ENCODE measurements around the gene LLGL1. TPM values are rescaled to one million over a fixed set of nuclear protein-coding genes. Genes with fewer than 3 reads are reported as not detected.
"Not testable (repeated sequence)": the region's sequence is repeated elsewhere in the genome, so short reads cannot be mapped to it uniquely, and the experiment has no call there.

Gene LLGL1
- total and polyA plus RNA-seq, 2 donors = 24.5 to 25.6 TPM

DNA sequence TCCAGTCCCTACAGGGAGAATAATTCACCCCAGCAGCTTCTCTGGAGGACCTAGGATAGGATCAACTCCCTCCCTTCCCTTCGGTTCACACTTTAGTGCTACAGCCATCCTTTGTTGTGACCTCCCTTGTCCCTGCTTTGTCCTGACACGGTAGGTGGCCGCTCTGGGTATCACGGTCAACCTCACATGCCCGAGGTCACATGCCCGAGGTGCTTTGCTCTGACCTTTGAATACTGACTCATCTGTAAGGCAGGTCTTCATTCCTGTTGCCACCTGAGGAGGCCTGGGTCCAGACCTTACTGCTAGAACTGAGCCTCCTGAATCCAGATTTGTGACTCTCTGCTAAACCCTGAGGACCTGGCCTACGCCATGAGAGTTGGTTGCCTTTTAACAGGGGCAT, 22.1 kb upstream of the LLGL1 start:
- Histone ChIP-seq H3K27ac (ENCODE audit: low read depth) (no peak overlapping the region), H3K4me1 (ENCODE audit: insufficient read depth) (no peaks in the 10 kb centered on the region), H3K4me3 (ENCODE audit: low read depth, low read length) (no peak overlapping the region), H3K36me3 (ENCODE audit: insufficient read depth) (peaks cover 2% of the 10 kb centered on the region)
- 67% methylated on average over 7 of the region's 7 CpGs for WGBS
- no peak for DNase-seq (ENCODE audit: extremely low spot score)

DNA sequence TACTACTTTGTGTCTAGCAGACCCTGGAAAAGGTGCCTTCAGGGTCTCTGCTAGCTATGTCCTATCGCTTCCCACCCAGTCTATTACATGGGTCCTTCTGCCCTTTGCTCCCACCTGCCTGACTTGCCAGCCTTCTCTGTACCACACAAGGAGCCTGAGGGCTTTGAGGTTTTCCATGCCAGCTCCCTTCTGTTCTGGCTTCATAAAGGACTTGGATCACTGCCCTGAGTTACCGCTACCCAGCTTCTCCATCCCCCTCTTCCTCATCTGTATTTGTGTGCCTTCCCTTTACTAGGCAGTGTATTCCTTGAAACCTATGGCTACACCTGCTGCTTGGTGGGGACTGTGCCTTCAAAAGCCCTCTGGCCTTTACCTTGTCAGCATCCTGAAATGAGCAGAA, 19.6 kb upstream of the LLGL1 start:
- Histone ChIP-seq H3K36me3 (ENCODE audit: insufficient read depth) (peaks cover 5% of the 10 kb centered on the region), H3K4me1 (ENCODE audit: insufficient read depth) (no peaks in the 10 kb centered on the region), H3K4me3 (ENCODE audit: low read depth, low read length) (no peak overlapping the region), H3K27ac (ENCODE audit: low read depth) (no peak overlapping the region)
- 86% methylated on average over 2 of the region's 2 CpGs for WGBS
- DNase-seq (ENCODE audit: extremely low spot score) = no peak

DNA sequence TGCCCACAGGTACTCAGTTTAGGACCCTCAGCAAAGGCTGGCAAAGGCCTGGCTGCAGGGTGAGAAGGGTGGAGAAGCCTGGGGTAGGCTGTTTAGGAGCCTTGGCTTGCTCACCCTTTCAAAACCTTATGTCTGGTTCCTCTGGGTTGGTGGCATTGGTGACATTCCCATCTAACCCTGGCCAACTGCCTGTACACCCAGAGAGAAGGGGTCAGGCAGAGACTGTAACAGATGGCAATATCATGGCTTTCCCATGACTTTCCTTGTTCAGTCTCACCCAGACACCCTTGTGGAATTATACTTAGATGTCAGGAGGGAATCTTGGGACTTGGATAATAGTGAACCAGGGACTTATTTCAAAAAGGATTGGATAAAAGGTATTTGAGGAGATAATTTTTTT, 18.5 kb upstream of the LLGL1 start:
- H3K4me1 ChIP-seq (ENCODE audit: insufficient read depth) = no peaks in the 10 kb centered on the region
- no peak overlapping the region for H3K27ac ChIP-seq (ENCODE audit: low read depth)
- no peak for DNase-seq (ENCODE audit: extremely low spot score)
- H3K4me3 ChIP-seq (ENCODE audit: low read depth, low read length) = no peak overlapping the region
- H3K36me3 ChIP-seq (ENCODE audit: insufficient read depth) = peaks cover 5% of the 10 kb centered on the region

DNA sequence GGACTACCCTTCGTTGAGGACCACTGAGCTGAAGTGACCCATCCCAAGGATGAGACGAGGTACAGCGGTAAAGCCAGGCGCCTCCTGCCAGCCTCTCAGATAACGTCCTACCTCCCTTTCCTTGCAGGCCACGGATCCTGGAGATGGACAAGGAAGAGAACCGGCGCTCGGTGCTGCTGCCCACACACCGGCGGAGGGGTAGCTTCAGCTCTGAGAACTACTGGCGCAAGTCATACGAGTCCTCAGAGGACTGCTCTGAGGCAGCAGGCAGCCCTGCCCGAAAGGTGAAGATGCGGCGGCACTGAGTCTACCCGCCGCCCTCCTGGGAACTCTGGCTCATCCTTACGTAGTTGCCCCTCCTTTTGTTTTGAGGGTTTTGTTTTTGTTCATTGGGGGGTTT, 17.3 kb upstream of the LLGL1 start:
- no peak for DNase-seq (ENCODE audit: extremely low spot score)
- Histone ChIP-seq H3K27ac (ENCODE audit: low read depth) (no peak overlapping the region), H3K4me3 (ENCODE audit: low read depth, low read length) (no peak overlapping the region), H3K4me1 (ENCODE audit: insufficient read depth) (no peaks in the 10 kb centered on the region), H3K36me3 (ENCODE audit: insufficient read depth) (peaks cover 5% of the 10 kb centered on the region)
- 92% methylated on average over 19 of the region's 19 CpGs for WGBS

- WGBS = 60% methylated on average over 7 of the region's 7 CpGs
- no peaks in the 10 kb centered on the region for H3K4me1 ChIP-seq (ENCODE audit: insufficient read depth)
- peaks cover 2% of the 10 kb centered on the region for H3K36me3 ChIP-seq (ENCODE audit: insufficient read depth)
- H3K4me3 ChIP-seq (ENCODE audit: low read depth, low read length) = no peak overlapping the region
- no peak for DNase-seq (ENCODE audit: extremely low spot score)
- H3K27ac ChIP-seq (ENCODE audit: low read depth) = no peak overlapping the region
Observed at GRCh38 chr17:18213666-18214270, 11.7 kb upstream of the LLGL1 start.

GRCh38 chr17:18216906-18217305, 8.5 kb upstream of the LLGL1 start:
- WGBS = 84% methylated on average over 11 of the region's 11 CpGs
- not testable (repeated sequence) for H3K36me3 ChIP-seq (ENCODE audit: insufficient read depth)

DNA sequence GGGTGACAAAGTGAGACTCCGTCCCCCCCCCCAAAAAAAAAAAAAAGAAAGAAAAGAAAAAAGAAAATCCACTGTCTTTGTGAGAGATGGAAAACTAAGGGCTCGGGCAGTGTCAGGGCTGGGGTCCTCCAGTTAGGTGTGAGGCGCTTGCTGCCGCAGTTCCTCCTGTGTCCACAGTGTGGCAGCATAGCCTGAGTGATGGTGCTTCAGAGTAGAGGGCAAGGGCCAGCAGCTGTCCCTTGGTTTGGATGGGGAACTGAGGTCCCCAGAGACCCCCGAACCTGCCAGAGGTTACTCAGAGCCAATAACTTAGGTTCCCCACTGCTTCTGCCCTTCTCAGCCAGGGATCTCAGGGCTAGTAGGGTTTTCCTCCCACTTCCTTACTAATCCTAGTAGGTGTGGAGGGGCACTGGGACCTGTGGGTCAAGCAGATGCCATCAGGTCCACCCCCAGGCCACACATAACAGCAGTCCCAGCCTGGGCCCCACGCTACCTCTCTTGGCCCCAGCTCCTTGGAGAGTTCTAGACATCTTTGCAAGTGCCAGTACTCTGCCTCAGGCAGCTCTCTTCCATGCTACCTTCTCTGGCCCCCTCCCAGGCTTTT, 7.9 kb upstream of the LLGL1 start:
- WGBS = 17% methylated on average over 6 of the region's 6 CpGs
- Histone ChIP-seq H3K27ac (ENCODE audit: low read depth) (no peak overlapping the region), H3K4me3 (ENCODE audit: low read depth, low read length) (no peak overlapping the region), H3K36me3 (ENCODE audit: insufficient read depth) (no peaks in the 10 kb centered on the region), H3K4me1 (ENCODE audit: insufficient read depth) (no peaks in the 10 kb centered on the region)
- no peak for DNase-seq (ENCODE audit: extremely low spot score)

More at GRCh38 chr17:18216906-18217305, 8.5 kb upstream of the LLGL1 start:
- H3K27ac ChIP-seq (ENCODE audit: low read depth); H3K4me3 ChIP-seq (ENCODE audit: low read depth, low read length); H3K4me1 ChIP-seq (ENCODE audit: insufficient read depth); DNase-seq (ENCODE audit: extremely low spot score): not testable (repeated sequence)

DNA sequence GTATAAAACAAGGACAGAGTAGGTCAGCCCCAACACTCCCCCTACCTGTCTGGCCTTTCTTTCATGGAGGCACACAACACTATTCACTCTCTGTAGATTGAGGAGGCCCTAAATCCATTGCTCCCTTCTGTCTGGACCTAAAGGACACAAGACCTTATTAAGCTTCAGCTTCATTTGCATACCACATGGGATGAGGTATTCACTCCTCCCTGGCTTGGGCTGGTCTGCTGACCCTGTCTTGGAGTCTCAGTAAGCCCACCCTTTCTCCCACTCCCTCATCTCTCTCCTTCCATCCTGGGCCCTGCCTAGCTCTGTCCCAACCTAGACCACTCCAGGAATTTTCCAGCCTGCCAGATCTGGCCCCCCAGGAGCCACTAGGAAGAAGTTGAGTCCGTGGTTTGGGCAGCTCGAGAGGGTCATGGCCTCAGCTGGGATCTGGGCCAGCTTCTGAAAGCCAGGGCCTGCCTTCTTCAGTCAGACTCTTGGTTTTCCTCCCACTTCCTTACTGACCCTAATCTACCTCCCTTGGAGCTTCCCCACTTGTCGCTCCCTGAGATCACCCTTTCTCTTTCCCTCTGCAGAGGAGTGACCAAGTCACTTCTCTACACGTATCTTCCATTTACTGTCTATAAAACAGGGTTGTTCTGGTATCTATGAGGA, 6.5 kb upstream of the LLGL1 start:
- no peak overlapping the region for H3K27ac ChIP-seq (ENCODE audit: low read depth)
- 20% methylated on average over 4 of the region's 4 CpGs for WGBS
- no peaks in the 10 kb centered on the region for H3K36me3 ChIP-seq (ENCODE audit: insufficient read depth)
- no peak for DNase-seq (ENCODE audit: extremely low spot score)
- no peak overlapping the region for H3K4me3 ChIP-seq (ENCODE audit: low read depth, low read length)
- H3K4me1 ChIP-seq (ENCODE audit: insufficient read depth) = no peaks in the 10 kb centered on the region

- no peaks in the 10 kb centered on the region for H3K4me1 ChIP-seq (ENCODE audit: insufficient read depth)
- H3K4me3 ChIP-seq (ENCODE audit: low read depth, low read length) = no peak overlapping the region
- DNase-seq (ENCODE audit: extremely low spot score) = no peak
- WGBS = 83% methylated on average over 4 of the region's 4 CpGs
- no peaks in the 10 kb centered on the region for H3K36me3 ChIP-seq (ENCODE audit: insufficient read depth)
- no peak overlapping the region for H3K27ac ChIP-seq (ENCODE audit: low read depth)
Observed at GRCh38 chr17:18224053-18224386, 1.4 kb upstream of the LLGL1 start.

DNA sequence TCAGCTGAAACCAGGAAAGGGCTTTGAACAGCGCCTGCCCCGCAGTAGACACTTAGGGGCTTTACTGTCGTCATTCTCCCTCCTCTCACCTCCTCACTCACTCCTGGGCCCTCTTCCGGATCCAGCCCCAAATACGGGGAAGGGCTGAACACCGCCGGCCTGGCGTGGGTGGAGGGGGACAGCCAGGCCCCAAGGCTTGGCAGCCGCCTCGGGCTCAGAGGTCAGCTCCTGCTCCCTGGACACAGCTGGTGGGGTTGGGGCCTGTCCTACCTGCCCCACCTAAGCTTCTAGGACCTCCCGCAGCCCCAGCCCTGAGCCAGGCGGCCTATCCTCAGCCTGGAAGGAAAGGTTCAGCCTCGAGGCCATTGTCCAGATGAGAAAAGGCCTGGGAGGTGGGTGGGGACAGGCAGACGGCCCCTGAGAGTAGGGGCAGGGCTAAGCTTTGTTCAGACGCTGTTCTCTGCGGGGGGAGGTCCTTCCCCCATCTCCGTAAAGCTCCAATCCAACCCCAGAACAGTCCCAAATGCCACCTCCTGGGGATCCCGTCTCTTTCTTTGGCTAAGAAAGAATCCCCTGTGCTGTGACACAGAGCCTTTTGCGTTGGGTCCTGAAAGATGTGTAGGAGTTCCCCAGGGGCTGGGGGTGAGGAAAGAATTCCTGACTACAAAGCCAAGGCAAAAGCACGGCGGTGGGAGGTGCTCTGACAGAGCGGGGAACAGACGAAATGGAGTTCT, 881 bp upstream of the LLGL1 start:
- DNase-seq (ENCODE audit: extremely low spot score) = no peak
- WGBS = 36% methylated on average over 23 of the region's 23 CpGs

DNA sequence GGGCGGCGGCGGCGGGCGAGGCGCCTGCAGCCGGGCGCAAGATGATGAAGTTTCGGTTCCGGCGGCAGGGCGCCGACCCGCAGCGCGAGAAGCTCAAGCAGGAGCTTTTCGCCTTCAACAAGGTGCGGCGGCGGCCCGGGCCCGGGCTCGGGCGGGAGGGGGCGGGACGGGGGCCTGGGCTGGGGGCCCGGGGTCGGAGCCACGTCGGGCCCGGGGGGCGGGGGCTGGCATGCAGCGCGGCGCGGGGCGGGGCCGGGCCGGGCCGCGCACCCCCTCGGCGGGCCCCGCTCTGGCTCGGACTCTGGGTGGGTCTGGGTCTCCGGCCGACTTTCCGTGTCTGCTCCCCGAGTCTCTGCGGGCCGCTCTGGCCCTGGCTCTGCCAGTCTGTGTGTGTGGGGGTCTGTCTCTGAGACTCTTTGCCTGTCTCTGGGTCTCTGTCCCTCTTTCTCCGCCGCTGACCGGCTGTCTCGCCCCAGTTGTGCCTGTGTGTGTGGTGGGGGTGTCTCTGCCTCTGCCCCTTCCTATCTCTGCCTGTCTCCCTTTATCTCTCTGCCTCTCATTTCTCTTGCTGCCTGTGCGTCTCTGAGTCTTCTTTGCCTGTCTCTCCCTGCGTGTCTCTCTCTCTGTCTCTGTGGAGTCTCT, 328 bp downstream of the LLGL1 start:
- Histone ChIP-seq H3K4me3 (ENCODE audit: low read depth, low read length) (peak overlapping the region; percentile 90), H3K27ac (ENCODE audit: low read depth) (no peak overlapping the region), H3K4me1 (ENCODE audit: insufficient read depth) (no peaks in the 10 kb centered on the region), H3K36me3 (ENCODE audit: insufficient read depth) (no peaks in the 10 kb centered on the region)
- DNase-seq (ENCODE audit: extremely low spot score) = no peak
- 1% methylated on average over 57 of the region's 57 CpGs for whole genome bisulfite sequencing

More for the DNA sequence above, 881 bp upstream of the LLGL1 start:
- H3K27ac ChIP-seq (ENCODE audit: low read depth) = peak overlapping the region; percentile 54
- H3K4me3 ChIP-seq (ENCODE audit: low read depth, low read length) = peak overlapping the region; percentile 17
- H3K36me3 ChIP-seq (ENCODE audit: insufficient read depth) = no peaks in the 10 kb centered on the region
- no peaks in the 10 kb centered on the region for H3K4me1 ChIP-seq (ENCODE audit: insufficient read depth)

DNA sequence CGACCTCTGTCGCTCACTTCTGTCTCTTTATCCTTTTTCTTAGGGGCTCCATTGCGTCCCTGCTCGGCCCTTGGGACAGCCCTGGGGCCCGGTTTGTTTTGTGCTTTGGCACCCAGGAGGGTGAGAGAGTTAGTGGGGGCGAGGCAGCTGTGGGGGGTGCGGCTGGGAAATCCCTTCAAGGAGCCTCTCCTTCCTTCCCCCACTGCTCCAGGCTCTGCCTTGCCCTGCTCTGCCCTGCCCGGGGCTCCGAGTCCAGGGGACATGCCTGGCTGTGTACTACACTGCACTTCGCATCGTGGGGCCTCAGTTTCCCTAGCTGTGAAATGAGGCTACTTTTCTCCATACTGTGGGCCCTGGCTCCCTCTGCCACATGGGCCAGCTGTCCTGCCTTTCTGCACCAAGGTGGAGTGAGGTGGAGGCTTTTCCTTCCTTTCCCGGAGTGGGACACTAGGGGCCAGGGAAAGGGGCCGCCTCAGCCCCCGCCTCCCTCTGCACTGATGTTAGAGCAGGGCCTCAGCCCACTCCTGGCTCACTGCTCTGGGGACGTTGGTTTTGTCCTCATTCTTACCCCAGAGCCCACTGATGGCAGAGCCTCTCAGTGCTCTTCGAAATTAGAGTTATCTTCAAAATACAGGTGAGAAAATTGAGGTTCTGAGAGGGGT, 980 bp downstream of the LLGL1 start:
- no peak for DNase-seq (ENCODE audit: extremely low spot score)
- no peaks in the 10 kb centered on the region for H3K4me1 ChIP-seq (ENCODE audit: insufficient read depth)
- WGBS = 19% methylated on average over 16 of the region's 16 CpGs
- peak overlapping the region; percentile 90 for H3K4me3 ChIP-seq (ENCODE audit: low read depth, low read length)
- H3K27ac ChIP-seq (ENCODE audit: low read depth) = no peak overlapping the region
- H3K36me3 ChIP-seq (ENCODE audit: insufficient read depth) = no peaks in the 10 kb centered on the region

- H3K36me3 ChIP-seq (ENCODE audit: insufficient read depth) = no peaks in the 10 kb centered on the region
- no peak overlapping the region for H3K4me3 ChIP-seq (ENCODE audit: low read depth, low read length)
- 99% methylated on average over 5 of the region's 5 CpGs for WGBS
- H3K4me1 ChIP-seq (ENCODE audit: insufficient read depth) = no peaks in the 10 kb centered on the region
- H3K27ac ChIP-seq (ENCODE audit: low read depth) = no peak overlapping the region
- no peak for DNase-seq (ENCODE audit: extremely low spot score)
Observed at GRCh38 chr17:18227635-18228034, 2.2 kb downstream of the LLGL1 start.
